OCI-LY3 (cell line): ENCODE data around the gene ABCC3.

Experiments used
- CTCF ChIP-seq: fragments of 200-600, 300-600 bp; sonication (generic); IDR thresholded peaks from 2 replicates; pipeline ENCODE4 v1.5.1; 2014; ENCODE audit warnings: antibody characterized with exemption, low read length, low read depth
- EZH2phosphoT487 ChIP-seq: fragments of 200-600 bp; shearing (Covaris generic); IDR thresholded peaks from 2 replicates; pipeline ENCODE4 v1.6.1; 2018; ENCODE audit warnings: antibody characterized with exemption, mixed run types, low read depth

- no peak for TF ChIP-seq CTCF
- TF ChIP-seq EZH2phosphoT487, result no peak
Observed at GRCh38 chr17:50587571-50587970, 47.1 kb upstream of the ABCC3 start.
